DMS114 treated with DMSO at 0.1 percent for 48 hours (cell line): Measurements from ENCODE around the gene ARRB2.

Source experiments
- DNase-seq: peaks from one replicate; lab custom pipeline; 2025; ENCODE audit not compliant: unreplicated experiment; lab: John Stamatoyannopoulos, UW

ARRB2 gene

GRCh38 chr17:4724650-4725049, 14.2 kb downstream of the ARRB2 start:
- DNase-seq = no peak

DNA sequence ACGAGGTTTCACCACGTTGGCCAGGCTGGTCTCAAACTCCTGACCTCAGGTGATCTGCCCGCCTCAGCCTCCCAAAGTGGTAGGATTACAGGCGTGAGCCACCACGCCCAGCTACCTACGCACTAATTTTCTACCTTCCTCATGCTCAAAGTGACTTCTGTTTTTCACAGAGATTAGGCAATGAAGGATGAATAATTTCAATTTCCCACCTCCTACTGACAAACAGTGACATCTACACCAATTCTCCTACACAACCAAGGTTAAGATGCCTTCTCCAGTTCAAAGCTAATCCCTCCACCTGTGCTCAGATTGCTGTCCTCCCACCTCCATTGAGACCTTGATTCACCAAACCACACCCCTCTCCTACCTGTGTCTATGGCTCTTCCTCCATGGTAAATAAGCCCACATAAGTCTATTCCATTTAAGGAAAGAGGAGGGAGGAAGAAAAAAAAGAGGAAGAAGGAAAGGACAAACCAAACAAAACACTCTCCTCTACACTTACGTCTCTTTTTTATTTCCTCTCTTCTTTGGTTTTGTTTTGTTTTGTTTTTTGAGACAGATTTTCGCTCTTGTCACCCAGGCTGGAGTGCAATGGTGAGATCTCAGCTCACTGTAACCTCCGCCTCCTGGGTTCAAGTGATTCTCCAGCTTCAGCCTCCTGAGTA, 15.3 kb downstream of the ARRB2 start:
- no peak for DNase-seq

GRCh38 chr17:4728124-4728523, 17.7 kb downstream of the ARRB2 start:
- DNase-seq = no peak

- no peak for DNase-seq
These were observed 22.7 kb downstream of the ARRB2 start for GRCh38 chr17:4733073-4733531.

GRCh38 chr17:4734857-4735475, 24.5 kb downstream of the ARRB2 start:
- no peak for DNase-seq

GRCh38 chr17:4735876-4736651, 25.6 kb downstream of the ARRB2 start:
- DNase-seq = no peak

DNA sequence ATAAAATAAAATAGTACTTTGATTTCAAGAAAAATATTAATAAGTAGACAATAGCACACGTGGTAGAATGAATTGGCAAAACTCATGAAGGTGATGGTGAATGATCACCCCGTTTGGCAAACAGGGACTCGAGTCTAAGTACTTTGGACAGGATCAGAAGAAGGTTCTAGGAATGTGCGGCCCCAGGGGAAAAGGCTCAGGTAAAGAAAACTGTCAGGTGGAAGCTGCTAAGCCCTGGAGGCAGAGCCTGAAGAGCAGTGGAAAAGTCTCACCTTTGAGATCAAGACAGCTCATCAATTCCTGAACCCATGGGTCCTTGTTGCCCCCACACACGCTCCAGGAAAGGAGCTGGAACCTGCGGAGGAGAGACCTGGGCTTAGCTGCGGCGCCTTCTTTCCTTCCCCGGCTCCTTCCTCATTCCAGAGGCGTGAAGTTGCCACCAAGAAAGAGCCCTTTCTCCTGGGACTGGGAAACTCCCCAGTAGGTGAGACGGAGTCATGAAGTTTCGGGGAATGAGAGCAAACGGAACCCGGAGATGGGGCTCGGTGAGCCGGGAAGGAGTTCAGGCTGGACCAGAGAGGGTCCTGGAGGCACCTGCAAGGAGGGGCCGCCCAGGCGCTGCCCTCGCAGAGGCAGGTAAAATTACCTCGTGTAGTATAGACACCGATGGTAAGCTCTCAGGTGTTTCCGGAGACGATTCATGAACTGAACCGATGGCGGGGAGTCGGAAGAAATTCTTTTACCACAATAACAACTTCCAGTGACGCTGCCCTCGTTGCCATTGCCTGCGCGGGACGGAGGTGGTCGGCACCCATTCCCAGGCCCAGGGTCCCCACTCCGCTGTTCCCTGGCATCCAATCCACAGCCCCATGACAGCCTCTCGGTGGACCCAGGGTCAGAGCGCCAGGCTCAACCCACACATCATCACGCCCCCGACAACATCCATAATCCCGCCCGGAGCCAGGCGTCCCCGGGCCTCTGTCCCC, 28.0 kb downstream of the ARRB2 start:
- DNase-seq = no peak

DNA sequence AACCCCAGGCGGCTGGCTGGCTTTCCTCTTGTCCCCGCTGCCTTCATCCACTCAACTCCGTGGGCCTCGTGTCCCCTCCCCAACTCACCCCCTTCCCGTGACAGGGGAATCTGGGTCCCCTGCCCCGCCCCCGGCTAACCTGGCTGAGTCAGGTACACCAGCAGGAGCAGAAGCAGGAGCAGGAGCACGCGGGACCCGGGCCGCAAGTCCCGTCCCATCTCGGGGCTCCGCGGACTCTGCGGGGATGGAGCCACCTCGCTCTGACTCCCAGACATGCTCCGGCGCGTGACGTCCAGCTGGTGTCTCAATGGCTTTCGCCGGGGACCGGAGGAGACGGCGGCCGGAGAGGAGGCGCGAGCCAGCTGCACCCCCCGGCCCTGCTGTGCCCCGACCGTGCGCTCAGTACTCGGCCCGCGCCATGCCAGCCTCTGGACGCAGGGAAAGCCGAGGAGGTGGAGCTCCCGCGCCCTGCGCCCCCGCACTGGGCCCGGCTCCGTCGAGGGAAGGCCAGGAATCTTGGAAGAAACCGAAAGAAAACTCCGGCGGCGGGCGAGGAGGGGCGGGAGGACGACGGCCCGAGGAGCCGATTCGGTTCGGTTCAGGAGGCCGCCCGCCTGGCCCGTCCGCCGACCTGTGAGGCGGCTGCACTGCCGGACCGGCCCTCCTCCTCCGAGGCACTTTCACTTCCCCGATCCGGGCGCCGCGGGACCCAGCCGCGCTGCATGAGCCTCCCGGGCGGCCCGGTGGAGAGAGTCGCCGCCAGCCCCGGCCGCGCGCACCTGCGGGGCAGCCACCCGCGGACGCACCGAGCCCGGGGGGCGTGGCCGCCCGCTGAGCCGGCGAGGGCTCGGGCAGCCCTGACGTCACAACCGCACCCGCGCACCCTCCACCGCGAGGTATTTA, 28.9 kb downstream of the ARRB2 start, which contains the start of the genes CXCL16 and ZMYND15:
Gene CXCL16 (minus strand): TSS at position 807 of the 903 bp plus-strand sequence. CDS start 589 bp downstream, at position 218.
Gene ZMYND15 (plus strand): TSS at position 712 of the 903 bp plus-strand sequence. CDS start 716 bp downstream, outside the sequence.
- DNase-seq = no peak

GRCh38 chr17:4740025-4740351, 29.6 kb downstream of the ARRB2 start:
- no peak for DNase-seq

- DNase-seq = no peak
These were observed 30.2 kb downstream of the ARRB2 start for GRCh38 chr17:4740584-4740983.

DNA sequence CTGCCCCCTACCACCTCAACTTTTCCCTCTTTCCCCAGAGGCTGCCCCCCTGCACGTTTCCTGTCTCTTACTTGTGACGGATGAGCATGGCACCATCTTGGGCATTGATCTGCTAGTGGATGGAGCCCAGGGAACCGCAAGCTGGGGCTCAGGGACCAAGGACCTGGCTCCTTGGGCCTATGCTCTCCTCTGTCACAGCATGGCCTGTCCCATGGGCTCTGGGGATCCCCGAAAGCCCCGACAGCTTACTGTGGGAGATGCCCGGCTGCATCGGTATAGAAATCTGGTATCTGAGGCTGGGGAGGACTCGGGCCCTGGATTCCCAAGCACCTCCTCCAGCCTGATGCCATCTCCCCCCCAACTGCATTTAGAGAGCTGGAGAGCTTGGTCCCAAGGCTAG, 31.1 kb downstream of the ARRB2 start:
- DNase-seq = no peak

DNA sequence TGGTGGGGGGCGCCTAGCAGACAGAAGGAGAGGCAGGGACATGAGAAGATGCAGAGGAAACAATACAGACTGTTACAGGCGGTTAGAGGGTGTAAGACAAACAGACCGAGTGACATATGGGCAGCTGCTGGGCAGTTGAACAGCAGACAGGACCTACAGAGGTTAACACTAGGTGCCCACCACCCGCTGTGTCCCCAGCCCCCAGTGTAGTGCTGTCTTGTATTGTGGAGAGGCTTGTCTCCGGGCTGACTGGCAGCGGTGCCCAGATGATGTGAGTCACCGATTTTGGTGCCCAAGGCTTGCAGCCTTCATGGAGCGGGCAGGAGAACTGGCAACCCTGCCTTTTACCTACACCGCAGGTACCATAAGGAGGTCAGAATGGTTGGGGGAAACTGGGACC, 31.7 kb downstream of the ARRB2 start:
- no peak for DNase-seq

DNA sequence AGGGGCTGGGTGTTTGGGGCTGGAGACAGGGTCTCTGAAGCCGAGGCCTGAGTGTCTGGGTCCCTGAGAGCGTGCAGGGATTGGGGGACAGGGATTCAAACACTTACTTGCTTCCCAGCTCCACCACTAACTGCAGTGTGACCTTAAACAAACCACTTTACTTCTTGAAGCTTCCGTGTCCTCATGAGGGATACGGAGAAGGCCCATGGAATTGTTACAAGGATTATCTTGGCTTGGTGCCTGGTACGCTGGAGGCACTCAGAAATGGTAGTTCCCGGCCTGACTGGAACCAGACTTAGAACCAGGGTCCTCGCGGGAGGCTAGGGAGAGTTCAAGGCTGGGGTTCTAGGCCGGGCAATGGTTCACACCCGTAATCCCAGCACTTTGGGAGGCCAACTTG, 32.2 kb downstream of the ARRB2 start:
- DNase-seq = no peak

DNA sequence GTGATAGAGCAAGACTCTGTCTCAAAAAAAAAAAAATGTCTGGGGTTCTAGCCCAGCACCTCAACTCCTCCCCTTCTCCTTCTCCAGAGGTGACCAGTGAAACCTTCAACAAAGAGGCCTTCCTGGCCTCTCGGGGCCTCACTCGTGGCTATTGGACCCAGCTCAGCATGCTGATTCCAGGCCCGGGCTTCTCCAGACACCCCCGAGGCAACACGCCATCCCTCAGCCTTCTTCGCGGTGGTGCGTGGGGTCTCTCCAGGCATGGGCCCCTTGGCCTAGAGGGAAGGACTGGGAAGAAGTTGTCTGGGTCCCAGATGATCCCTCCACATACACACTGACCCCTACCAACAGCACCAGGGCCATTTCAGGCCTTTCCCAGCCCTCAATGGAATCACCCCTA, 32.8 kb downstream of the ARRB2 start:
- no peak for DNase-seq

DNA sequence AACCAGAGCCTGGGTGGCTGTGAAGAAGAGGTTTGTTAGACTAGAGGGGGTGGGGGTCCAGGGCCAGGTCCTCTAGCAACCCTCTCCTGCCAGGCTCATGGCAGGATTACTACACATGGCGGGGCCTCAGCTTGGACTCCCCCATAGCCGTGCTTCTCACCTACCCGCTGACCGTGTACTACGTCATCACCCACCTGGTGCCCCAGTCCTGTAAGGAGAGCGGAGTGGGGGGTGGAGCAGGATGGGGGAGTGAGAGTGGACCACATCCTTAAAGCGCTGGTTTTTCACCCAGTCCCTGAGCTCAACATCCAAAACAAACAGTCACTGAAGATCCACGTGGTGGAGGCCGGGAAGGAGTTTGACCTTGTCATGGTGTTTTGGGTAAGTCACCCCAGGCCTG, 33.5 kb downstream of the ARRB2 start:
- no peak for DNase-seq

GRCh38 chr17:4744999-4745969, 34.9 kb downstream of the ARRB2 start:
- no peak for DNase-seq

- no peak for DNase-seq
These were observed 37.4 kb downstream of the ARRB2 start for GRCh38 chr17:4747847-4748246.

GRCh38 chr17:4748686-4749085, 38.3 kb downstream of the ARRB2 start:
- DNase-seq = no peak

DNA sequence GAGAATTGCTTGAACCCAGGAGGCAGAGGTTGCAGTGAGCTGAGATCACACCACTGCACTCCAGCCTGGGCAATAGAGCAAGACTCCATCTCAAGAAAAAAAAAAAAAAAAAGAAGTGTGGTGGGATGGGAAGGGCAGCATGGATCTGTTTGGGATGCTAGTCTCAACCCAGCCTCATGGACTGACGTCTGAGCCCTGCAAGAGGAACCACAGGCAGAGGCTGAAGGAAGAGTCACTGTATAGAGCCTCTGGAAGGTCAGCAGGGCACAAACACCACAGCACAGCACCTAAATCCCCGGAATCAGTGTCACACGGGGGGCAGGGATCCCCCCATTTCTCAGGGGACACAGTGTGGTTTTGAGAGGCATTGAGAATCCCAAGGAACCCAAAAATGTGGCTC, 40.2 kb downstream of the ARRB2 start:
- DNase-seq = no peak
